GM23338 (cell line): Measurements from ENCODE around the gene TMPRSS13. TPM values are rescaled to one million over a fixed set of nuclear protein-coding genes. Genes with fewer than 3 reads are reported as not detected.

Experiments
- ATAC-seq: fragments of 200-7000 bp; cut with Tn5 transposase; 3 replicates; pipeline ENCODE4 v1.9.1; 2020
- DNase-seq: peaks from one replicate; pipeline ENCODE4 v3.0.0-alpha.2; 2015; ENCODE audit warnings: low spot score
- H2AFZ ChIP-seq: fragments of 200-600 bp; sonication (generic); 2 replicates; pipeline ENCODE4 v1.8.0; 2016; ENCODE audit warnings: antibody characterized with exemption, mild to moderate bottlenecking, moderate library complexity
- H3F3A ChIP-seq: fragments of 200-600 bp; sonication (generic); replicated peaks from 2 replicates; pipeline ENCODE4 v1.8.0; 2017; ENCODE audit warnings: antibody characterized with exemption, mixed run types, low read depth
- H3K27ac ChIP-seq: fragments of 200-600 bp; sonication (generic); 2 replicates; pipeline ENCODE4 v1.6.1; 2016; ENCODE audit warnings: low read depth
- H3K27me3 ChIP-seq: fragments of 200-600 bp; sonication (generic); 2 replicates; pipeline ENCODE4 v1.8.0; 2016; ENCODE audit warnings: mild to moderate bottlenecking, mixed run types, moderate library complexity; ENCODE audit not compliant: insufficient read depth
- H3K36me3 ChIP-seq: fragments of 200-600 bp; sonication (generic); 2 replicates; pipeline ENCODE4 v1.8.0; 2016; ENCODE audit warnings: mild to moderate bottlenecking; ENCODE audit not compliant: insufficient read depth
- H3K4me1 ChIP-seq: fragments of 200-600 bp; sonication (generic); 2 replicates; pipeline ENCODE4 v1.8.0; 2016; ENCODE audit warnings: mild to moderate bottlenecking, moderate library complexity; ENCODE audit not compliant: insufficient read depth
- H3K4me2 ChIP-seq: fragments of 200-600 bp; sonication (generic); 2 replicates; pipeline ENCODE4 v1.7.1; 2017; ENCODE audit warnings: mixed run types
- H3K4me3 ChIP-seq: fragments of 200-600 bp; sonication (generic); 2 replicates; pipeline ENCODE4 v1.6.1; 2016; ENCODE audit warnings: mixed run types
- H3K79me2 ChIP-seq: fragments of 200-600 bp; sonication (generic); replicated peaks from 2 replicates; pipeline ENCODE4 v1.8.0; 2017; ENCODE audit warnings: mild to moderate bottlenecking; ENCODE audit not compliant: insufficient read depth
- H3K9me2 ChIP-seq: fragments of 200-600 bp; sonication (generic); 2 replicates; pipeline ENCODE4 v1.8.0; 2017; ENCODE audit not compliant: insufficient read depth
- H4K20me1 ChIP-seq: fragments of 200-600 bp; sonication (generic); replicated peaks from 2 replicates; pipeline ENCODE4 v1.8.0; 2017; ENCODE audit warnings: mild to moderate bottlenecking; ENCODE audit not compliant: insufficient read depth
- H3K27ac Mint-ChIP-seq: 2 replicates; pipeline ENCODE4 v1.8.0; 2020; ENCODE audit warnings: inconsistent platforms, mild to moderate bottlenecking, moderate library complexity, mixed read lengths
- H3K27me3 Mint-ChIP-seq: 3 replicates; pipeline ENCODE4 v1.8.0; 2022; ENCODE audit warnings: low read depth, mild to moderate bottlenecking, moderate library complexity, mixed read lengths, inconsistent platforms; ENCODE audit not compliant: insufficient read depth, poor library complexity
- H3K36me3 Mint-ChIP-seq: 3 replicates; pipeline ENCODE4 v1.8.0; 2021; ENCODE audit warnings: low read depth, mild to moderate bottlenecking, inconsistent platforms, moderate library complexity, mixed read lengths
- H3K4me1 Mint-ChIP-seq: 3 replicates; pipeline ENCODE4 v1.8.0; 2020; ENCODE audit warnings: mild to moderate bottlenecking, inconsistent platforms, mixed read lengths
- H3K4me3 Mint-ChIP-seq: 3 replicates; pipeline ENCODE4 v1.8.0; 2021; ENCODE audit warnings: moderate library complexity, mild to moderate bottlenecking, inconsistent platforms, mixed read lengths
- H3K9me3 Mint-ChIP-seq: 3 replicates; pipeline ENCODE4 v1.8.0; 2020; ENCODE audit warnings: moderate library complexity, mild to moderate bottlenecking, inconsistent platforms, mixed read lengths
- CTCF ChIP-seq, 2 experiments: fragments of 200-600 bp in 1 of 2; sonication (generic) in 1 of 2; conservative IDR thresholded peaks; 2 replicates each; pipeline versions ENCODE4 v1.5.1 to v1.6.1; 2016 to 2017; ENCODE audit warnings: antibody characterized with exemption in 2 of 2, low read depth in 2 of 2, mild to moderate bottlenecking in 2 of 2, moderate library complexity in 1 of 2
- EZH2 ChIP-seq: fragments of 200-600 bp; sonication (generic); IDR thresholded peaks from one replicate; pipeline ENCODE4 v1.8.0; 2017; ENCODE audit warnings: antibody characterized with exemption, mild to moderate bottlenecking, low read depth; ENCODE audit not compliant: unreplicated experiment
- EZH2phosphoT487 ChIP-seq: fragments of 200-600 bp; sonication (generic); IDR thresholded peaks from one replicate; pipeline ENCODE4 v1.8.1; 2018; ENCODE audit warnings: antibody characterized with exemption; ENCODE audit not compliant: unreplicated experiment
- POLR2AphosphoS5 ChIP-seq: IDR thresholded peaks from 2 replicates; pipeline ENCODE4 v1.6.1; 2016; ENCODE audit warnings: antibody characterized with exemption, low read depth
- REST ChIP-seq: IDR thresholded peaks from one replicate; pipeline ENCODE4 v1.6.1; 2018; ENCODE audit warnings: antibody characterized with exemption; ENCODE audit not compliant: unreplicated experiment
- STAT1 ChIP-seq: IDR thresholded peaks from one replicate; pipeline ENCODE4 v1.6.1; 2016; ENCODE audit warnings: antibody characterized with exemption; ENCODE audit not compliant: unreplicated experiment
- ZNF331 ChIP-seq: fragments of 250-450 bp; sonication (Bioruptor Pico); IDR thresholded peaks from 2 replicates; pipeline ENCODE4 v1.5.0; 2020; ENCODE audit warnings: low read depth, mild to moderate bottlenecking, moderate library complexity
- ZNF462 ChIP-seq: fragments of 250-450 bp; sonication (Bioruptor Pico); IDR thresholded peaks from 2 replicates; pipeline ENCODE4 v1.5.0; 2020; ENCODE audit warnings: mild to moderate bottlenecking, moderate library complexity
- polyA plus RNA-seq: library from polyadenylated mRNA; unstranded; fragments of >200 nt; fragmentation: Nextera tagmentation; extraction: Ambion mirVana; gene quantifications from 2 replicates; pipeline ENCODE4 v1.2.1, GENCODE V29; 2016
- total RNA-seq: library from RNA; depleted of rRNA; stranded (reverse); fragments of >200 nt; shearing (Covaris generic); gene quantifications from 2 replicates; pipeline ENCODE4 v1.2.3, GENCODE V29; 2014

Gene TMPRSS13
- total and polyA plus RNA-seq, 2 experiments from 2014 or later = 0.31 TPM; not detected in 1

GRCh38 chr11:117859061-117859460, 70.1 kb downstream of the TMPRSS13 start:
- Mint-ChIP-seq H3K4me1 (peaks cover 38% of the 10 kb centered on the region), H3K27ac (no peak overlapping the region), H3K9me3 (no peaks in the 10 kb centered on the region; the same call in 2 of the 3 replicates), H3K36me3 (peaks cover under 1% of the 10 kb centered on the region; the same call in 1 of the 3 replicates), H3K27me3 (peaks cover 3% of the 10 kb centered on the region), H3K4me3 (no peak overlapping the region)
- H3K36me3 ChIP-seq = no peaks in the 10 kb centered on the region
- no peak for DNase-seq
- ATAC-seq = no peak
- no peak overlapping the region for H3K27ac ChIP-seq
- H4K20me1 ChIP-seq = peaks cover 9% of the 10 kb centered on the region
- no peak for TF ChIP-seq STAT1
- no peak for TF ChIP-seq POLR2AphosphoS5
- TF ChIP-seq ZNF331 (CRISPR knock-in tag) = no peak
- no peak for TF ChIP-seq EZH2phosphoT487
- no peak for TF ChIP-seq ZNF462 (CRISPR knock-in tag)
- TF ChIP-seq REST = no peak
- TF ChIP-seq CTCF (conservative IDR thresholded peaks at IDR 0.05; ENCODE audit: low read depth in 2 of 2) = no peak
- no peak for TF ChIP-seq EZH2
- no peak overlapping the region for H2AFZ ChIP-seq
- peaks cover 18% of the 10 kb centered on the region for H3K4me1 ChIP-seq
- no peak overlapping the region for H3K4me3 ChIP-seq
- H3K79me2 ChIP-seq = peaks cover 17% of the 10 kb centered on the region
- no peak overlapping the region for H3K4me2 ChIP-seq
- no peaks in the 10 kb centered on the region for H3K27me3 ChIP-seq
- no peaks in the 10 kb centered on the region for H3F3A ChIP-seq
- H3K9me2 ChIP-seq = no peaks in the 10 kb centered on the region
